ENCODE measurements around the gene TBR1.

Gene TBR1

DNA sequence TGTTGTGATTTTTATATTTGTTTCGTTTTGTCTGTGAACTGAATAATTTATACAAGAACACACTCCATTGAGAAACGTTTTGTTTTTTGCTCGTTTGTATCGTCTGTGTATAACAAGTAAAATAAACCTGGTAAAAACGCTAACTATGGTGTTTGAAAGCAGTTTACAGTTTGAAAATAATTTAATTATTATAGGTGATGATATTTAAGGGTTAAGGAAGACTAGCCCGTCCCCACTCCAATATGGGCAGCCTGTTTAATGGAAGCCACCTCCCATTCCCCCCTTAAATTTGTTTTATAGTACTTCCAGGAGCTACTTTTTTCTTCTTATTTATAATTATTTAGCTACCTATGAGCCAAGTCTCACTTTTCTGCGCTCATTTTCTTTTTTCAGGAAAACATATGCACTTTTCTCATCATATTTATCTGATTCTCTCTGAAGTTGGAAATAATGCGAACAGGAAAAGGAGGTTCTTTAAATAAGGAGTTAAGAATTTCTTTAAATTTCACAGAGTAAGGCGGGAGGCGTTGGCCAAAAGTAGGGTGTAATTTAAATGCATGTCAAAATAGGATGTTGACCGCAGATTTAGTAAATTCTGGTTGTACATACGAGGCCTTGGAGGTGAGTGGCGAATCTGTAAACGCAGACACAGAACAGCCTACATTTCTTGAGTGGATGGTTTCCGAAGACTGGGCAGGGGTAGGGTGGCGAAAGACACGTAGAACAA, 9.8 kb downstream of the TBR1 start:
- Histone ChIP-seq H4K91ac (ENCODE audit: low read length) (no peak overlapping the region), H2BK120ac (ENCODE audit: low read depth, low read length) (no peak overlapping the region), H3K4ac (ENCODE audit: low read depth in 1 of 2, low read length in 2 of 2) (no peak overlapping the region), H3K23ac (ENCODE audit: low read length in 2 of 2) (no peak overlapping the region), H4K8ac (ENCODE audit: low read length) (no peak overlapping the region), H2AFZ (ENCODE audit: low read depth, low read length) (no peak overlapping the region), H2AK5ac (ENCODE audit: low read length, severe bottlenecking) (no peak overlapping the region), H3K27me3 (ENCODE audit: control insufficient read depth in 1 of 2, insufficient read depth in 1 of 2, low read length in 2 of 2) (peaks cover 76 to 89% of the 10 kb centered on the region in 2 experiments), H3K36me3 (ENCODE audit: control insufficient read depth in 1 of 2, insufficient read depth in 2 of 2, low read depth in 1 of 2, low read length in 2 of 2) (no peaks in the 10 kb centered on the region), H3K27ac (ENCODE audit: low read length, poor library complexity, severe bottlenecking) (no peak overlapping the region), H3K79me1 (replicated peaks; ENCODE audit: low read length, poor library complexity, severe bottlenecking) (no peaks in the 10 kb centered on the region), H3K14ac (ENCODE audit: low read length in 2 of 2) (no peak overlapping the region), H3K9me3 (ENCODE audit: control insufficient read depth, low read length) (no peaks in the 10 kb centered on the region), H3K18ac (ENCODE audit: low read depth in 1 of 2, low read length in 2 of 2) (no peak overlapping the region), H3K4me2 (ENCODE audit: low read length, poor library complexity, severe bottlenecking) (no peak overlapping the region), H3K9ac (ENCODE audit: low read length) (no peak overlapping the region), H2BK15ac (ENCODE audit: low read depth, poor library complexity, severe bottlenecking) (no peak overlapping the region), H2BK5ac (ENCODE audit: low read depth, low read length, poor library complexity, severe bottlenecking) (no peak overlapping the region), H2BK12ac (ENCODE audit: low read length in 2 of 2) (no peak overlapping the region), H3K4me1 (ENCODE audit: control insufficient read depth, insufficient read depth, low read depth, low read length) (peaks cover 23% of the 10 kb centered on the region), H3K4me3 (ENCODE audit: insufficient read depth in 1 of 2, low read depth in 1 of 2, low read length in 2 of 2) (no peak overlapping the region)
- DNase-seq: no peak
- WGBS: 30% methylated on average over 13 of the region's 17 CpGs

DNA sequence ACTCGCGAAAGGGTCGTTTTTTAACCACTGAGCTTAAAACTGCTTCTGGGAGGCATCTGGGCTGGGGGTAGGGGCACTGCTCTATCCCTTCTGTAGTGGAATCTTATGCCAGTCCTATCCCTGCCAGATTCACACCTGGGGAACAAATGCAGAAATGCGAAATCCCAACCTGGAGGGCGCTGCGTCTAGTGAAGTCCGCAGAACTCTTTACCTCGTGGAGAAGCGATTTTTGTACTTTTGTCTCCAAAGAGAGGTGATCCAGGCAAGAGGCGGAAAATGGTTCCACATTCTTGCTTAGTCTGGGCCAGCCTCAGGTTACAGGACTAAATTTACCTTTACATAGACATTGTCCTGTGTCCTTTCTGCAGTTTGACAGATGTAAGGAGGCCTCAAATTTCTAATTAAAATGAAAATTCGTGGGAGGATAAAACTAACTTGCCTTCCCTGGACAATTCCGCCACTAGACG, 10.4 kb downstream of the TBR1 start:
- Histone ChIP-seq H3K36me3 (ENCODE audit: control insufficient read depth in 1 of 2, insufficient read depth in 2 of 2, low read depth in 1 of 2, low read length in 2 of 2) (no peaks in the 10 kb centered on the region), H3K27ac (ENCODE audit: low read length, poor library complexity, severe bottlenecking) (no peak overlapping the region), H2AFZ (ENCODE audit: low read depth, low read length) (no peak overlapping the region), H2BK5ac (ENCODE audit: low read depth, low read length, poor library complexity, severe bottlenecking) (no peak overlapping the region), H3K23ac (ENCODE audit: low read length in 2 of 2) (no peak overlapping the region), H4K8ac (ENCODE audit: low read length) (no peak overlapping the region), H2BK15ac (ENCODE audit: low read depth, poor library complexity, severe bottlenecking) (no peak overlapping the region), H3K79me1 (replicated peaks; ENCODE audit: low read length, poor library complexity, severe bottlenecking) (no peaks in the 10 kb centered on the region), H3K27me3 (ENCODE audit: control insufficient read depth in 1 of 2, insufficient read depth in 1 of 2, low read length in 2 of 2) (peaks cover 70 to 83% of the 10 kb centered on the region in 2 experiments), H3K14ac (ENCODE audit: low read length in 2 of 2) (no peak overlapping the region), H4K91ac (ENCODE audit: low read length) (no peak overlapping the region), H3K18ac (ENCODE audit: low read depth in 1 of 2, low read length in 2 of 2) (no peak overlapping the region), H3K4ac (ENCODE audit: low read depth in 1 of 2, low read length in 2 of 2) (no peak overlapping the region), H2BK120ac (ENCODE audit: low read depth, low read length) (no peak overlapping the region), H3K4me1 (ENCODE audit: control insufficient read depth, insufficient read depth, low read depth, low read length) (peaks cover 23% of the 10 kb centered on the region), H3K9ac (ENCODE audit: low read length) (no peak overlapping the region), H2AK5ac (ENCODE audit: low read length, severe bottlenecking) (no peak overlapping the region), H2BK12ac (ENCODE audit: low read length in 2 of 2) (no peak overlapping the region), H3K4me3 (ENCODE audit: insufficient read depth in 1 of 2, low read depth in 1 of 2, low read length in 2 of 2) (peak overlapping the region in 1 of 2 experiments; percentile 75), H3K4me2 (ENCODE audit: low read length, poor library complexity, severe bottlenecking) (peak overlapping the region; percentile 87), H3K9me3 (ENCODE audit: control insufficient read depth, low read length) (no peaks in the 10 kb centered on the region)
- DNase-seq: peak; percentile 41
- 12% methylated on average over 13 of the region's 13 CpGs for WGBS

DNA sequence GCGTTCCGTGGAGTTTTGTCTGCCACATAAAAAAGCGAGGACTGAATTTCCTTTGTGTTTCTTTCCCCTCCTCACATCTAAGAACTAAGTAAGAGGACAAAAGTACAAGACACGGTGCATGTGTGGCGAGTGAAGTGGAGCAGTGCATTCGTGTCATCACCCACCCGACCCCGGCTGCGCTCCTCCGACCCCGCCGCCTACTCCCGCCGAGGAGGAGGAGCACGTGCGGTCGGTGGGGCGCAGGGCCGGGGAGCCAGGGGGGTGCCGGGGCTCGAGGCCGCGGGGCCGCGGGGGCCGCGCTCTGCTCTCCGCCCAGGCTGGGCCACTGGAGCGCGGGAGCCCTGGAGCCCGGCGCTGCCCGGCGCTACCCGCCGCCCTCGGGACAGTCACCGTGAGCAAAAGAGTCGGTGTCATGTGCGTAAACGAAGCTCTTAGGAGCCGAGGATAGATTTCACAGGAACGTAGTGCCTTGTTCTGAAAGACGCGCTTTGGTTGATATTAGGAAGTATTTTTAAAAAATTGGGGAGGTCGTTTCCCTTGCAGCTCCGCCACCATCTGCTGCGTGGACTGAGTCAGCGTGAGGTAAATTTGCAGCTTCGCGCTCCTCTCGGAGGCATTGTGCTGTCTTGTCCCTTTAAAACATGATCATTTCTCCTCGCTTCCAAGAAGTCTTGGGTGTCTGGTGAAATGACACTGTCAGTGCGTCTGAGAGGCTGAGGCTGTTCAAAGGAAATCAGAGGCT, 11.0 kb downstream of the TBR1 start:
- peak overlapping the region; percentile 37 for H3K9ac ChIP-seq (ENCODE audit: low read length)
- no peaks in the 10 kb centered on the region for H3K36me3 ChIP-seq (ENCODE audit: control insufficient read depth in 1 of 2, insufficient read depth in 2 of 2, low read depth in 1 of 2, low read length in 2 of 2)
- no peak overlapping the region for H3K4ac ChIP-seq (ENCODE audit: low read depth in 1 of 2, low read length in 2 of 2)
- H2AFZ ChIP-seq (ENCODE audit: low read depth, low read length): no peak overlapping the region
- peak overlapping the region; percentile 87 for H3K4me2 ChIP-seq (ENCODE audit: low read length, poor library complexity, severe bottlenecking)
- H2BK5ac ChIP-seq (ENCODE audit: low read depth, low read length, poor library complexity, severe bottlenecking): no peak overlapping the region
- H3K14ac ChIP-seq (ENCODE audit: low read length in 2 of 2): no peak overlapping the region
- no peak overlapping the region for H2AK5ac ChIP-seq (ENCODE audit: low read length, severe bottlenecking)
- peak overlapping the region; percentile 48 for H3K27ac ChIP-seq (ENCODE audit: low read length, poor library complexity, severe bottlenecking)
- H2BK12ac ChIP-seq (ENCODE audit: low read length in 2 of 2): no peak overlapping the region
- H3K27me3 ChIP-seq (ENCODE audit: control insufficient read depth in 1 of 2, insufficient read depth in 1 of 2, low read length in 2 of 2): peaks cover 64 to 77% of the 10 kb centered on the region in 2 experiments
- no peaks in the 10 kb centered on the region for H3K9me3 ChIP-seq (ENCODE audit: control insufficient read depth, low read length)
- peaks cover 23% of the 10 kb centered on the region for H3K4me1 ChIP-seq (ENCODE audit: control insufficient read depth, insufficient read depth, low read depth, low read length)
- no peak overlapping the region for H2BK120ac ChIP-seq (ENCODE audit: low read depth, low read length)
- H3K4me3 ChIP-seq (ENCODE audit: insufficient read depth in 1 of 2, low read depth in 1 of 2, low read length in 2 of 2): peak overlapping the region; percentile 43 to 75
- no peak overlapping the region for H3K23ac ChIP-seq (ENCODE audit: low read length in 2 of 2)
- no peaks in the 10 kb centered on the region for H3K79me1 ChIP-seq (replicated peaks; ENCODE audit: low read length, poor library complexity, severe bottlenecking)
- H4K91ac ChIP-seq (ENCODE audit: low read length): no peak overlapping the region
- 3% methylated on average over 45 of the region's 54 CpGs for WGBS
- no peak overlapping the region for H2BK15ac ChIP-seq (ENCODE audit: low read depth, poor library complexity, severe bottlenecking)
- H4K8ac ChIP-seq (ENCODE audit: low read length): no peak overlapping the region
- DNase-seq: no peak
- no peak overlapping the region for H3K18ac ChIP-seq (ENCODE audit: low read depth in 1 of 2, low read length in 2 of 2)
